GM19328 (cell line): ENCODE data around the gene KCTD21.

Source experiments
- ATAC-seq: cut with Tn5 transposase; IDR thresholded peaks from one replicate; pipeline ENCODE4 v1.9.1; 2021; ENCODE audit warnings: mild to moderate bottlenecking, moderate library complexity; ENCODE audit not compliant: unreplicated experiment

Gene KCTD21

GRCh38 chr11:78219493-78220217 lies 31.2 kb upstream of the KCTD21 start:
- no peak for ATAC-seq

DNA sequence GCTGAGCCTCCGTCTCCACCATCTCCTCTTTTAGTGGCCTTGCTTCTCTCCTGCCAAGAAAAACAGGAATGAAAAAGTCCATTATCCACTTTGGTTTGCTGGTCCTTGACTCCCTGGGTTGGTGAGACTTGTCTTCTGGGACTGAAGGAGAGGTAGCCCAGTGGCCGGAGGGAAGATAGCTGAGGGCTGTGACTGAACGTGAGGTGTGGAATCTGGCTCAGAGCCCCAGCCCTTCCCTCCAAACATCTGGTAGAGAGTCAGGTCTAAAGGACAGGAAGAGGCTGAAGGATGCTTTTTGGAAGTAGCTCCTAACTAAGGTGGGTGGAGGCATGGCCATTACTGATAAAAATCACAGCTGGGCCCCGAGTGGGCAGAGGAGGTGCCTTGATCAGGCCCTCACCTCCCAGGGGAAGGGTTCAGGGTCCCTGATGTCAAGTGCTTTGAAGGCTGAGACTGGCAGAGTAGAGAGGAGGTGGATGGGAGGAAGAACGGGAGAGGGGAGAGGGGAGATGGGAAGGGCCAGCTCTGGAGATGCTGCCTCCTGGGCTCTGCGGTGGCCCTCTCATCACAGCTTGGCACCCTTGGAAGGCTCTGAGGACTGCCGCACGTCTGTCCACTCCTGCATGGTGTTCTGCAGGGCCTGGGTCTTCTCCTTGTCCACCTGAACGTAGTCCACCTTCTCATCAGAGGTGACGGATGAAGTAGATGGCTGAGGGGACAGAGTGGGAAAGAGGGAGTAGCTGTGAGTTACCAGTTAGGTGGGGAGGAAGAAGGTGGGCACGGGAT lies 30.5 kb upstream of the KCTD21 start:
- ATAC-seq = no peak

- ATAC-seq = no peak
These were observed 29.5 kb upstream of the KCTD21 start for GRCh38 chr11:78217650-78218541.

- no peak for ATAC-seq
These were observed 28.3 kb upstream of the KCTD21 start for GRCh38 chr11:78216571-78217287.

GRCh38 chr11:78216021-78216420 lies 27.6 kb upstream of the KCTD21 start:
- no peak for ATAC-seq

DNA sequence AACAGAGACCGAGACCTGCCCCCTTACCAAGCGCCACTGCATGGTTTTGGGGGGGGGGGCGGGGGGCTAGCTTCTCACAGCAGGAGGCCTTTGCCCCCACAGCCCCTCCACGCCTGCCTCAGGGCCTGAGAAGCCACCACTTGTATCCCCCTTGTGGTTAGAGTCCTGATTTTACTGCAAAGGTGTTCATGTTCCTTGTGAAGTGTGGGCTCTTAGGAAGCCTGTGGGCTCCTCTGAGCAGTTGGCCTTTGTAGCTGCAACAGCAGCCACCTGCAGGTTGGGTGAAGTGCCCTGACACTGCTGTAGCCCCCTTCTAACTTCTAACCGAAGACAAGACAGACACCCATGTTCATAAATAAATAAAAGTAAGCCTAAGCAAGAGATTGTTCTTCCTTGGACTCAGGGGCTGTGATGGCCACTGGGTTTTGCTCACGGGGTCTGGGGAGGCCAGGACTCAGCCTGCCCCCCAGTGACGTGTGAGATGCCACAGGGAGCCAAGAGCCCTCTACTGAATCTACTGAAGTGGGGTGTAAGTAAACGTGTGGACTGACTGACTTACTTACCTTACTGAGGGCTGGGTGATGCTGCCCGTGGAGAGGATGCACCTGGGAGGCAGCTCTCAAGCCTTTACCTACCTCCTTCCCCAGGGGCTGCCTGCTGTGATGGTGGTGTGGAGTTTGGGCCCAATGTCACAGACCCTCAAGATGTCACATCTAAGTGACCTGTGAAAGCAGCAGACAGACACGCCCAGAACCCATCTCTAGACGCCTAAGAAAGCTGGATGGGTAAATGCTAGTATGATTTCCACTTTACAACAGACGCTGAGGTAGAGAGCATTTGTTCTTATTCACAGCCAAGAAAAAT lies 26.1 kb upstream of the KCTD21 start:
- ATAC-seq = no peak

- ATAC-seq = no peak
These were observed 25.3 kb upstream of the KCTD21 start for GRCh38 chr11:78213526-78214330.

DNA sequence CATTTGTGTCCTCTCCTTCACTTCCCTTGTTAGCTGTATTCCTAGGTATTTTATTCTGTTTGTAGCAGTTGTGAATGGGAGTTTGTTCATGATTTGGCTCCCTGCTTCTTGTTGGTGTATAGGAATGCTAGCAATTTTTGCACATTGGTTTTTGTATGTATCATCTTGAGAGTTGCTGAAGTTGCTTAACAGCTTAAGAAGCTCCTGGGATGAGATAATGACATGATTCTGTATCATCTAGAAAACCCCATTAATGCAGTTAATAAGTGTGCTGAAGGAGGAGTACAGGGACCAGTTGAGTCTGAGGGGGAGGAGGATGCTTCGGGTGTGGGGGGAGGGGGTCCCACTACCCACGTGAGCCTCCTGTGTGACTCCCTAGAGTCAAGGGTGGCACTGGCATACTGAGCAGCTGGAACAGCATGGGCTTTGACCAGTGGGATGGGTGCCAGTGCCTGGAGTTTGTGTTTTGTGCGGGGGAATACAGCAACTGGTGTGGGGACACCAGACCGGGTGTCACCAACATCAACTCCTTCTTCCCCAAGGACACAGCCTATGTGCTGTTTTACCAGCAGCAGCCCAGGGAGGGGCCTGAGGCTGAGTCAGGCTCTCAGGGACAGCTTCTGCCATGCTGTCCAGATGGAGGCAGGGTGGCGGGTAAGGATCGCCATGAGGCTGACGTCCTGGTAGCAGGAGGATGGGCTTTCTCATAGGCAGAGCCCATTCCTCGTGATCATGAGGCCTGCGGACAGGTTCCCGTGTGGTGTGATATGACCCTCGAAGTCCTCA lies 24.4 kb upstream of the KCTD21 start:
- ATAC-seq = no peak

GRCh38 chr11:78211565-78211964 lies 23.1 kb upstream of the KCTD21 start:
- no peak for ATAC-seq

- no peak for ATAC-seq
These were observed 21.7 kb upstream of the KCTD21 start for GRCh38 chr11:78210000-78210608.

- ATAC-seq = no peak
These were observed 21.1 kb upstream of the KCTD21 start for GRCh38 chr11:78209478-78209877.

DNA sequence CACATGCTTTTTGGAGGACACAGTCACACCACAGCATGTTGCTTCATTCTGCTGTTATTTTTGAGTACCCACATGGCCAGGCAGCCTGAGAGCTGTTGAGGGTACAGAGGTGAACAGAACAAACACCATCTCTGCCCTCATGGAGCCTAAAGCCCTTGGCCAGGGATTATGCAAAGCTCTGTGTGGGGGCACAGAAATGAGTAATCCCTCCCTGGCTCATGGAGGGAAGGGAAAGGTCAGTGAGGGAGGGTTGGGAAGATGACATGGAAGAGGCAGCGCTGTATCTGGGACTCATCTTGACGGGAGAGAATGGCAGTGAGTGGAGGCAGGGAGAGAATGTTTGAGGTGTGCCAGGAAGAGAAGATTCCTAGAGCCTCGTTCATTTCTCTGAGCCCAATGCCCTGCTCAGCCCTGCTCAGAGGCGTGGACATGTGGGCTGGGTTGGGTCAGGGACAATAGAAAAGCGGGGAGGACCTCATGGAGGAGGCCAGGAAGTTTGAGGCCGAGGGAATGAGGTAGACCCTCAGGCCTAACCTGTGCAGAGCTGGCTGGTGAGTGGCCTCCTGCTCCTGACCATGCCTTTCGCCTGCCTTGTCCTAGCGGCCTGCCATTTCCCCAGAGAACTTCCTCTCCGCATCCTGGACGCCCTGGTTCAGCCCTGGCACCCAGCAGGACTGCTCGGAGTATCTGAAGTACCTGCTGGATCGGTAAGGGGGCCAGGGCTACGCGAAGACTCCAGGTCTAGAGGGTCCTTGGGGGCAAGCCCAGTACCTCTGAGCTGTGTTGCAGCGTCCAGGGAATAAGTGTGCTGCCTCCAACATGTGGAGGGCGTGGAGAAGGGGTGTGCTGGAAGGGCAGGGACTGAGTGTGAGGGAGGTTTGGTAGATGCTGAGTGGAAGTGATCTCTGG lies 20.1 kb upstream of the KCTD21 start:
- ATAC-seq = no peak

DNA sequence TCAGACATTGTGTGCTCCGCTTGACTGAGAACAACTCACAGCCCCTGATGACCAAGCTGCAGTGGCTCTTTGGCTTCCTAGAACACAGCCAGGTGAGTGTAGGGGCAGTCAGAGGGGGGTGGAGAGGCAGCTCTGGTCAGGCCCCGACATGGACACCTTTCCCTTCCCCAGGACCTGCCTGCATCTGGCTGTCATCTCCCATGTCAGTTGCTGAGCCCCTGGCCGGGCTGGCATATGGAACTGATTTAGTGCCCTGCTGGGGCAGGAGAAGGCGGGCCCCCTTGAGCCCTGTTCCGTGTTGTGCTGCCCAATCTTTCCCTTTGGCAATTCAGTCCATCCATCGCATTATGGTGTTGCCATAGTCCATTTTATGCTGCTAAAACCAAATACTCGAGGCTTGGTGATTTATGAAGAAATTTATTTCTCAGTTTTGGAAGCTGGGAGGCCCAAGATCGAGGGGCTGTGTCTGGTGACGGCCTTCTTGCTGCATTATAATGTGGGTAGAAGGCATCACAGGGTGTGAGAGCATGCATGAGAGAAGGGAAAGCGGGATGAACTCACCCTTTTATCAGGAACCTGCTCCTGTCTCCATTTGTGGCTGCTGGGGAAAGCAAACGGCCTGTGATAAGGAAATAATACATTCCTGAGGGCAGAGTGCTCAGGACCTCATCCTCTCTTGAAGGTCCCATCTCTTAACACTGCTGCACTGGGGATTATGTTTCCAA lies 19.3 kb upstream of the KCTD21 start:
- no peak for ATAC-seq

GRCh38 chr11:78205691-78206090 lies 17.3 kb upstream of the KCTD21 start:
- no peak for ATAC-seq

- ATAC-seq = no peak
These were observed 16.8 kb upstream of the KCTD21 start for GRCh38 chr11:78205256-78205655.

DNA sequence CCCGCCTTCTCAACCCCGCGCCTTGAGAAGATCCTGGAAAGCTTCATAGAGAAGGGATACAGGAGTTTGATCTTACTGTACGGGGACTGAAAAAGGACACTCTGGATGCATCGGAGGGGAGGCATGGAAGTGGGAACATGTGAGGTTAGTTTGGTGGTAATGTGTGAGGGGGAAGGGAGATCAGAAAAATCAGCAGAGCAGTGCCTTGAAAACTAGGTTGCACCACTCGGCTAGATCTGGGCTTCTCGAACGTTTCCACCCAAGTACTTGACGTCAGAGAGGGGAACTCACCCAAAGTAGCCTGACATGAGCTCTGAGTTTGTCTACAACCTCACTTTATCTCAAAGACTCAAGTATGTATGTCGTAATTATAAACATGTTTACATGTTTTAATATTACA lies 14.8 kb upstream of the KCTD21 start:
- no peak for ATAC-seq
